HL-60 (cell line): Measurements from ENCODE around the gene NKAIN1.
"Not testable (repeated sequence)": the region's sequence is repeated elsewhere in the genome, so short reads cannot be mapped to it uniquely, and the experiment has no call there.

Source experiments
- DNase-seq, 2 experiments: peaks; one replicate each; pipeline ENCODE4 v3.0.0-alpha.2; 2010 to 2020; ENCODE audit warnings: low read depth in 1 of 2, low spot score in 1 of 2
- H3K27ac ChIP-seq: fragments of 250-450 bp; sonication (Bioruptor Pico); replicated peaks from 2 replicates; pipeline ENCODE4 v1.5.1; 2020; ENCODE audit warnings: mild to moderate bottlenecking, moderate library complexity
- H3K27me3 ChIP-seq: fragments of 250-450 bp; sonication (Bioruptor Pico); 2 replicates; pipeline ENCODE4 v1.5.1; 2021; ENCODE audit warnings: mild to moderate bottlenecking, moderate library complexity; ENCODE audit not compliant: insufficient read depth, poor library complexity, severe bottlenecking
- H3K4me3 ChIP-seq: replicated peaks from 2 replicates; pipeline ENCODE4 v1.5.1; 2011; ENCODE audit warnings: mild to moderate bottlenecking, control low read depth, low read length; ENCODE audit not compliant: insufficient read depth
- CTCF ChIP-seq: IDR thresholded peaks from one replicate; pipeline ENCODE4 v1.5.1; 2011; ENCODE audit warnings: low read length, control low read depth, inconsistent platforms; ENCODE audit not compliant: insufficient read depth
- GABPA ChIP-seq: IDR thresholded peaks from 2 replicates; pipeline ENCODE4 v1.6.1; 2012; ENCODE audit warnings: low read depth
- POLR2AphosphoS5 ChIP-seq: IDR thresholded peaks from 2 replicates; pipeline ENCODE4 v1.6.1; 2012; ENCODE audit warnings: low read depth
- REST ChIP-seq: IDR thresholded peaks from 2 replicates; pipeline ENCODE4 v1.6.1; 2012; ENCODE audit warnings: low read depth; ENCODE audit not compliant: insufficient replicate concordance
- SPI1 ChIP-seq: IDR thresholded peaks from 2 replicates; pipeline ENCODE4 v1.6.1; 2012; ENCODE audit warnings: low read depth, mild to moderate bottlenecking, borderline replicate concordance

Gene NKAIN1

GRCh38 chr1:31263408-31263807 lies 23.7 kb upstream of the NKAIN1 start:
- Histone ChIP-seq H3K27me3 (no peaks in the 10 kb centered on the region), H3K27ac (no peak overlapping the region), H3K4me3 (no peak overlapping the region)
- TF ChIP-seq CTCF = no peak
- TF ChIP-seq POLR2AphosphoS5 = no peak
- TF ChIP-seq GABPA = no peak
- TF ChIP-seq REST = no peak
- TF ChIP-seq SPI1 = no peak
- no peak for DNase-seq

GRCh38 chr1:31262393-31262792 lies 22.7 kb upstream of the NKAIN1 start:
- DNase-seq, H3K27me3 ChIP-seq, H3K27ac ChIP-seq, H3K4me3 ChIP-seq: not testable (repeated sequence)

- DNase-seq = no peak
- Histone ChIP-seq H3K27me3 (no peaks in the 10 kb centered on the region), H3K4me3 (no peak overlapping the region), H3K27ac (no peak overlapping the region)
- TF ChIP-seq SPI1 (no peak), POLR2AphosphoS5 (no peak), CTCF (no peak), GABPA (no peak), REST (no peak)
These were observed 22.2 kb upstream of the NKAIN1 start for GRCh38 chr1:31261916-31262315.

- no peak overlapping the region for H3K4me3 ChIP-seq
- TF ChIP-seq CTCF = no peak
- no peaks in the 10 kb centered on the region for H3K27me3 ChIP-seq
- no peak overlapping the region for H3K27ac ChIP-seq
- DNase-seq = no peak
These were observed 20.1 kb upstream of the NKAIN1 start for GRCh38 chr1:31259746-31260145.
